Mesenchymal stem cell (in vitro differentiated cells and primary cell): ENCODE measurements around the gene HGS.

Source experiments
- DNase-seq: peaks from one replicate; pipeline ENCODE4 v3.0.0-alpha.2; 2013
- H2AFZ ChIP-seq: one replicate; pipeline ENCODE4 v1.6.1; 2013; ENCODE audit warnings: low read depth, mild to moderate bottlenecking, control low read depth, inconsistent platforms, low read length, moderate library complexity
- H2AK5ac ChIP-seq: 2 replicates; pipeline ENCODE4 v1.6.1; 2013; ENCODE audit warnings: low read length, moderate library complexity, mild to moderate bottlenecking, inconsistent platforms; ENCODE audit not compliant: severe bottlenecking
- H2BK120ac ChIP-seq: one replicate; pipeline ENCODE4 v1.6.1; 2013; ENCODE audit warnings: low read depth, mild to moderate bottlenecking, inconsistent platforms, low read length, moderate library complexity
- H2BK12ac ChIP-seq, 2 experiments: one replicate each; pipeline ENCODE4 v1.6.1; 2013; ENCODE audit warnings: inconsistent platforms in 2 of 2, low read length in 2 of 2, mild to moderate bottlenecking in 2 of 2, moderate library complexity in 2 of 2, control low read depth in 1 of 2
- H2BK15ac ChIP-seq: one replicate; pipeline ENCODE4 v1.6.1; 2013; ENCODE audit warnings: mild to moderate bottlenecking, low read depth, inconsistent platforms; ENCODE audit not compliant: poor library complexity, severe bottlenecking
- H2BK5ac ChIP-seq: 2 replicates; pipeline ENCODE4 v1.6.1; 2013; ENCODE audit warnings: low read depth, mild to moderate bottlenecking, low read length, control low read depth, inconsistent platforms; ENCODE audit not compliant: poor library complexity, severe bottlenecking
- H3K14ac ChIP-seq, 2 experiments: one replicate each; pipeline ENCODE4 v1.6.1; 2013; ENCODE audit warnings: inconsistent platforms in 2 of 2, low read length in 2 of 2, control low read depth in 1 of 2, mild to moderate bottlenecking in 1 of 2, moderate library complexity in 1 of 2
- H3K18ac ChIP-seq, 2 experiments: one replicate each; pipeline ENCODE4 v1.6.1; 2013; ENCODE audit warnings: inconsistent platforms in 2 of 2, low read length in 2 of 2, control low read depth in 1 of 2, low read depth in 1 of 2, mild to moderate bottlenecking in 1 of 2
- H3K23ac ChIP-seq, 2 experiments: one replicate each; pipeline ENCODE4 v1.6.1; 2013; ENCODE audit warnings: inconsistent platforms in 2 of 2, low read length in 2 of 2, mild to moderate bottlenecking in 2 of 2, moderate library complexity in 2 of 2, control low read depth in 1 of 2
- H3K27ac ChIP-seq: 2 replicates; pipeline ENCODE4 v1.5.1; 2013; ENCODE audit warnings: mild to moderate bottlenecking, moderate library complexity, low read length, control low read depth, inconsistent platforms; ENCODE audit not compliant: poor library complexity, severe bottlenecking
- H3K27me3 ChIP-seq, 2 experiments: 2 replicates each; pipeline versions ENCODE4 v1.6.1 to v1.7.0; 2013; ENCODE audit warnings: low read length in 2 of 2, mild to moderate bottlenecking in 2 of 2, moderate library complexity in 2 of 2, control low read depth in 1 of 2, inconsistent platforms in 1 of 2; ENCODE audit not compliant: control insufficient read depth in 1 of 2, insufficient read depth in 1 of 2
- H3K36me3 ChIP-seq, 2 experiments: 2 replicates each; pipeline versions ENCODE4 v1.6.1 to v1.7.0; 2013; ENCODE audit warnings: low read length in 2 of 2, control low read depth in 1 of 2, inconsistent platforms in 1 of 2, low read depth in 1 of 2, mild to moderate bottlenecking in 1 of 2; ENCODE audit not compliant: insufficient read depth in 2 of 2, control insufficient read depth in 1 of 2
- H3K4ac ChIP-seq, 2 experiments: one replicate each; pipeline ENCODE4 v1.6.1; 2013; ENCODE audit warnings: inconsistent platforms in 2 of 2, low read length in 2 of 2, mild to moderate bottlenecking in 2 of 2, moderate library complexity in 2 of 2, control low read depth in 1 of 2, low read depth in 1 of 2
- H3K4me1 ChIP-seq: 2 replicates; pipeline ENCODE4 v1.6.1; 2013; ENCODE audit warnings: low read depth, low read length, control low read depth; ENCODE audit not compliant: control insufficient read depth, insufficient read depth
- H3K4me2 ChIP-seq: 2 replicates; pipeline ENCODE4 v1.6.1; 2013; ENCODE audit warnings: low read length, mild to moderate bottlenecking, inconsistent platforms; ENCODE audit not compliant: poor library complexity, severe bottlenecking
- H3K4me3 ChIP-seq, 2 experiments: 2 replicates each; pipeline versions ENCODE4 v1.5.1 to v1.7.0; 2013; ENCODE audit warnings: low read length in 2 of 2, mild to moderate bottlenecking in 2 of 2, control low read depth in 1 of 2, low read depth in 1 of 2; ENCODE audit not compliant: insufficient read depth in 1 of 2
- H3K79me1 ChIP-seq: replicated peaks from 2 replicates; pipeline ENCODE4 v1.6.1; 2013; ENCODE audit warnings: mild to moderate bottlenecking, control low read depth, low read length, inconsistent platforms; ENCODE audit not compliant: poor library complexity, severe bottlenecking
- H3K9ac ChIP-seq: 2 replicates; pipeline ENCODE4 v1.7.0; 2013; ENCODE audit warnings: mild to moderate bottlenecking, low read length, moderate library complexity
- H3K9me3 ChIP-seq: 2 replicates; pipeline ENCODE4 v1.7.0; 2013; ENCODE audit warnings: mild to moderate bottlenecking, low read length; ENCODE audit not compliant: control insufficient read depth
- H4K8ac ChIP-seq: one replicate; pipeline ENCODE4 v1.6.1; 2013; ENCODE audit warnings: inconsistent platforms, mild to moderate bottlenecking, low read length, moderate library complexity
- H4K91ac ChIP-seq: one replicate; pipeline ENCODE4 v1.6.1; 2013; ENCODE audit warnings: mild to moderate bottlenecking, low read length, inconsistent platforms
- WGBS: methylation state at CpG from one replicate; pipeline ENCODE4 v1.1.7; 2013; ENCODE audit warnings: mixed read lengths; 5-methylcytosine and 5-hydroxymethylcytosine counted together

Gene HGS

DNA sequence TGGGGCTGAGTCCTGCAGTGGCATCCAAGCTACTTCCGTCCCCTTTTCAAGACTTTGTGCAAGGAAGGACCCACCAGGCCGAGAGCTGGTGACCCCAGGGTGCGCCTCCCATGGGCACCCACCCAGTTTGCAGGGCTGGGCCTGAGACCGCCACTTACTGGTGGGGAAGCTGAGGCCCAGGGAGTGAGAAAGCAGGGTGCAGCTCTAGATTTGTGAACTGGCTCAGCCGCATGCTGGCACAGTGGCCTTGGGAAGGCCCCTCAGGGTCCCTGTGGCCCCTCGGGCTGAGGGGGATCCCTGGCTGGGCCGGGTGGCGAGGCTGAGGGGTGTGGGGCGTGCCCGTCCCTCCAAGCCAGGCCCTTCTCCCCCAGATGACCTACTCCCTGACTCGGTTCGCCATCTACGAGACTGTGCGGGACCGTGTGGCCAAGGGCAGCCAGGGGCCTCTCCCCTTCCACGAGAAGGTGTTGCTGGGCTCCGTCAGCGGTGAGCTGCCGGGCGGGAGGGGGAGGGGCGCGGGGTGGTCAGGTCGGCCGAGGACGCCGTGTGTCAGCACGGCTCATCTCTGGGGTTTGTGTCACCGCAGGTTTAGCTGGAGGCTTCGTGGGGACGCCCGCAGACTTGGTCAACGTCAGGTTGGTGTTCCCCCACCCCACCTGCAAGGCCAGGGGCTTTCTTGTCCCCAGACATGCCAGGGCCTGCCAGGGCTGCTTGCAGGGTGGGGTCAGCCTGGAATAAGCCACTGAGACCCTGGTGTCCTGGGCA lies 31.5 kb downstream of the HGS start:
- H3K4me2 ChIP-seq: no peak overlapping the region
- no peaks in the 10 kb centered on the region for H3K27me3 ChIP-seq
- no peak overlapping the region for H4K91ac ChIP-seq
- H3K18ac ChIP-seq: no peak overlapping the region
- no peak overlapping the region for H3K4ac ChIP-seq
- no peak overlapping the region for H2BK15ac ChIP-seq
- no peak overlapping the region for H3K23ac ChIP-seq
- H4K8ac ChIP-seq: no peak overlapping the region
- no peak overlapping the region for H2BK12ac ChIP-seq
- H3K9ac ChIP-seq: no peak overlapping the region
- 94% methylated on average over 30 of the region's 32 CpGs for WGBS
- H3K4me1 ChIP-seq: peaks cover 30% of the 10 kb centered on the region
- H3K9me3 ChIP-seq: no peaks in the 10 kb centered on the region
- no peak overlapping the region for H2AFZ ChIP-seq
- H3K14ac ChIP-seq: no peak overlapping the region
- peaks cover 12% of the 10 kb centered on the region for H3K79me1 ChIP-seq
- H3K36me3 ChIP-seq: peaks cover 0 to 51% of the 10 kb centered on the region in 2 experiments
- no peak overlapping the region for H2BK120ac ChIP-seq
- no peak overlapping the region for H3K27ac ChIP-seq
- no peak overlapping the region for H3K4me3 ChIP-seq
- no peak overlapping the region for H2BK5ac ChIP-seq
- no peak for DNase-seq
- H2AK5ac ChIP-seq: no peak overlapping the region

DNA sequence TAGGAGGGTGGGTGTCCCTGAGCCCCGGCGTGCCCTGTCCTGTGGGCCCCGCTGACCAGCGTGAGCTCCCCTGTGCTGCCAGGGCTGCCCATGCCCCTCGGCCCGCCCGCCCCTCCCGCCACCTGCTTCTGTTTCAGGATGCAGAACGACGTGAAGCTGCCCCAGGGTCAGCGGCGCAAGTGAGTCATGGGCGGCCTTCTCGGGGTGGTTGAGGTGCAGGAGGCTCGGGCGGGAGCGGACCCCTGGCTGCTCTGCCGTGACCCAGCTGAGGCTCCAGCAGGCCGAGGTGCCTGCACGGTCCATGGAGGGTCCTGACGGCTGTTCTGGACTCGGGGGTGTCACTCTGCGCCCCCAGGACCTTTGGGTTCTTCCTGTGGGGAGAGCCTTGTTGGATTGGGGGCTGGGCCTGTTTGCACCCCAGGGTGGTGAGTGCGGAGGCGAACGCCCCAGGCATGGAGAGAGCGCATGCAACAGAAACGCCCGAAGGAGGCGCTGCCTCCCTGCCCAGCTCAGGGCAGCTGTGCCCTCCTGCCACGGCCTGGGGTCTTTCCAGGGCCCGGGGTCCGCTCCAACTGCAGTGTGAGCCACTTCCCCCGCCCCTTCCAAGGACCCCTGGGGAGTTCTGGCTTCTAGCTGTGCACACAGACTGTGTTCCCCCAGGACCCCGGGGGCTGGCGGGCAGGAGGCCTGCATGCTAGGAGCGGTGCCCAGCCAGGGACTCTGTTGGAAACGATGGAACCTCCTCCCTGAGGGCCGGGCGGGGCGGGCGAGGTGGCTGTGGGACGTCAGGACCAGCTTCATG lies 32.3 kb downstream of the HGS start:
- Histone ChIP-seq H3K79me1 (peaks cover 12% of the 10 kb centered on the region), H2BK12ac (no peak overlapping the region), H2AFZ (no peak overlapping the region), H2BK120ac (no peak overlapping the region), H3K4me2 (no peak overlapping the region), H2AK5ac (no peak overlapping the region), H3K18ac (no peak overlapping the region), H2BK15ac (no peak overlapping the region), H3K36me3 (peaks cover 0 to 56% of the 10 kb centered on the region in 2 experiments), H4K8ac (no peak overlapping the region), H3K23ac (no peak overlapping the region), H3K4ac (no peak overlapping the region), H2BK5ac (no peak overlapping the region), H3K14ac (no peak overlapping the region), H3K9ac (no peak overlapping the region), H3K9me3 (no peaks in the 10 kb centered on the region), H3K4me3 (no peak overlapping the region), H3K27ac (no peak overlapping the region), H3K27me3 (no peaks in the 10 kb centered on the region), H3K4me1 (peaks cover 22% of the 10 kb centered on the region), H4K91ac (no peak overlapping the region)
- 94% methylated on average over 42 of the region's 43 CpGs for WGBS
- no peak for DNase-seq

DNA sequence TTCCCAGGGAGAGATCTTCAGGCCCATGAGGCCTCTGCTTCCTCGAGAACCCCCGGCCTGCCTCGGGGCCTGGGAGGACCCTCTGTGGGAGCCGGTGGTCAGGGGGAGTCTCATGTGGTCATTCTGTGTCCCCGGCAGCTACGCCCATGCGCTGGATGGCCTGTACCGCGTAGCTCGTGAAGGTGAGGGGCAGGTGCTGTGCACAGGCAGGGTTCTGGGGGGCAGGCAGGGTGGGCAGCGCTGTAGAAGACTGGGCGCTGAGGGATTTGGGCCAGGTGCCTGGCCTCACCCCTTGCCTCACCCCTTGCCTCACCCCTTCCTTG lies 32.8 kb downstream of the HGS start:
- H3K79me1 ChIP-seq: peaks cover 12% of the 10 kb centered on the region
- no peak overlapping the region for H2AFZ ChIP-seq
- H2AK5ac ChIP-seq: no peak overlapping the region
- H3K18ac ChIP-seq: no peak overlapping the region
- no peak overlapping the region for H3K27ac ChIP-seq
- no peak overlapping the region for H4K8ac ChIP-seq
- no peak overlapping the region for H3K23ac ChIP-seq
- H2BK12ac ChIP-seq: no peak overlapping the region
- H3K14ac ChIP-seq: no peak overlapping the region
- peaks cover 19% of the 10 kb centered on the region for H3K4me1 ChIP-seq
- no peaks in the 10 kb centered on the region for H3K27me3 ChIP-seq
- no peak overlapping the region for H3K9ac ChIP-seq
- no peak for DNase-seq
- WGBS: 98% methylated on average over 12 of the region's 12 CpGs
- no peak overlapping the region for H3K4ac ChIP-seq
- no peak overlapping the region for H4K91ac ChIP-seq
- H3K4me2 ChIP-seq: no peak overlapping the region
- H3K9me3 ChIP-seq: no peaks in the 10 kb centered on the region
- H2BK15ac ChIP-seq: no peak overlapping the region
- H3K36me3 ChIP-seq: peaks cover 0 to 56% of the 10 kb centered on the region in 2 experiments
- no peak overlapping the region for H2BK5ac ChIP-seq
- H3K4me3 ChIP-seq: no peak overlapping the region
- H2BK120ac ChIP-seq: no peak overlapping the region

DNA sequence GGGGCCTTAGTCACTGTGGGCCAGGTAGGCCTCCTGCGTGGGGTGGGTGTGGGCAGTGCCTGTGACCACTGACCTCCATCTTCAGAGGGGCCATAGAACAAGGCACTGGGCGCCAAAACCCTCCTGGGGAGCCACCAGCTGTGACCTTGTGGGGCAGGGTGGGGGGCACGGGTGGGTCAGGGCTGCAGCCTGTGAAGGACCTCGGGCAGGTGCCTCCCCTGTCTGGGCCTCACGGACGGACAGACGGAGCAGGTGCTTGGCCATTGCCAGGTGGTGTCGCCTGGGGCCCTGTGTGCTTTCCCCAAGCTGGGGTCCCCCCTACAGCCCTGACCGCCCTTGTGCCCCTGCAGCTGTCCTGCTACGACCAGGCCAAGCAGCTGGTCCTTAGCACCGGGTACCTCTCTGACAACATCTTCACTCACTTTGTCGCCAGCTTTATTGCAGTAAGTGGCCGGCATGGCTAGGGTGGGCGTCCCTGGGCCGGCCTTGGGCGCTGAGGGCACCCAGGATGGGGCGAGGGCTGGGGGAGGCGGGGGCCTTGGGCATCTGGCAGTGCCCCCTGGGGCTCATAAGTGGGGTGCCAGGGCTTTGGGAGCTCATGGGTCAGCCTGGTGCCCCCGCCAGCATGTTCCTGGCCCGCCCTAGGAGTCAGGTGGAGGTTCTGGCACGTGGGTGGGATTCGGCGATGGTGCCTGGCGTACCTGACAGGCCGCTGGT lies 33.4 kb downstream of the HGS start:
- no peak overlapping the region for H2AK5ac ChIP-seq
- peaks cover 12% of the 10 kb centered on the region for H3K79me1 ChIP-seq
- H3K4ac ChIP-seq: no peak overlapping the region
- no peak overlapping the region for H2BK5ac ChIP-seq
- no peak overlapping the region for H3K14ac ChIP-seq
- H2BK15ac ChIP-seq: no peak overlapping the region
- H4K8ac ChIP-seq: no peak overlapping the region
- no peak overlapping the region for H3K23ac ChIP-seq
- no peak overlapping the region for H2BK12ac ChIP-seq
- no peak overlapping the region for H3K4me3 ChIP-seq
- no peak for DNase-seq
- peaks cover 19% of the 10 kb centered on the region for H3K4me1 ChIP-seq
- H3K9me3 ChIP-seq: no peaks in the 10 kb centered on the region
- H3K27me3 ChIP-seq: no peaks in the 10 kb centered on the region
- H3K9ac ChIP-seq: no peak overlapping the region
- peaks cover 0 to 56% of the 10 kb centered on the region in 2 experiments for H3K36me3 ChIP-seq
- H2BK120ac ChIP-seq: no peak overlapping the region
- no peak overlapping the region for H2AFZ ChIP-seq
- H3K18ac ChIP-seq: no peak overlapping the region
- no peak overlapping the region for H3K27ac ChIP-seq
- H3K4me2 ChIP-seq: no peak overlapping the region
- 98% methylated on average over 25 of the region's 25 CpGs for WGBS
- no peak overlapping the region for H4K91ac ChIP-seq
